ENCODE measurements around the gene BRCC3.

- TF ChIP-seq YY1 (IDR thresholded peaks at IDR 0.05; ENCODE audit: extremely low read depth, insufficient replicate concordance, low read depth, low read length) (peak; percentile 84), POLR2A (IDR thresholded peaks at IDR 0.05; ENCODE audit: borderline replicate concordance, extremely low read depth, insufficient read depth, insufficient read length) (peak; percentile 58), ZBTB33 (IDR thresholded peaks at IDR 0.05; ENCODE audit: extremely low read depth, insufficient replicate concordance, low read length) (peak; percentile 90), SIN3A (IDR thresholded peaks at IDR 0.05; ENCODE audit: low read depth) (peak; percentile 43), CBX3 (IDR thresholded peaks at IDR 0.05; ENCODE audit: low read depth) (no peak), POLR2AphosphoS5 (IDR thresholded peaks at IDR 0.05; ENCODE audit: low read depth, low read length) (peak; percentile 81), EZH2 (IDR thresholded peaks at IDR 0.05) (no peak), REST (IDR thresholded peaks at IDR 0.05; ENCODE audit: low read depth) (no peak), MAX (IDR thresholded peaks at IDR 0.05) (peak; percentile 91)
- TF ChIP-seq, protein P1, sequence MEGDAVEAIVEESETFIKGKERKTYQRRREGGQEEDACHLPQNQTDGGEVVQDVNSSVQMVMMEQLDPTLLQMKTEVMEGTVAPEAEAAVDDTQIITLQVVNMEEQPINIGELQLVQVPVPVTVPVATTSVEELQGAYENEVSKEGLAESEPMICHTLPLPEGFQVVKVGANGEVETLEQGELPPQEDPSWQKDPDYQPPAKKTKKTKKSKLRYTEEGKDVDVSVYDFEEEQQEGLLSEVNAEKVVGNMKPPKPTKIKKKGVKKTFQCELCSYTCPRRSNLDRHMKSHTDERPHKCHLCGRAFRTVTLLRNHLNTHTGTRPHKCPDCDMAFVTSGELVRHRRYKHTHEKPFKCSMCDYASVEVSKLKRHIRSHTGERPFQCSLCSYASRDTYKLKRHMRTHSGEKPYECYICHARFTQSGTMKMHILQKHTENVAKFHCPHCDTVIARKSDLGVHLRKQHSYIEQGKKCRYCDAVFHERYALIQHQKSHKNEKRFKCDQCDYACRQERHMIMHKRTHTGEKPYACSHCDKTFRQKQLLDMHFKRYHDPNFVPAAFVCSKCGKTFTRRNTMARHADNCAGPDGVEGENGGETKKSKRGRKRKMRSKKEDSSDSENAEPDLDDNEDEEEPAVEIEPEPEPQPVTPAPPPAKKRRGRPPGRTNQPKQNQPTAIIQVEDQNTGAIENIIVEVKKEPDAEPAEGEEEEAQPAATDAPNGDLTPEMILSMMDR (IDR thresholded peaks at IDR 0.05 in 2 of 3, conservative IDR thresholded peaks at IDR 0.05 in 1 of 3; ENCODE audit: borderline replicate concordance in 1 of 3, insufficient read depth in 1 of 3, low read depth in 2 of 3, low read length in 2 of 3): no peak
- TF ChIP-seq, protein P2, sequence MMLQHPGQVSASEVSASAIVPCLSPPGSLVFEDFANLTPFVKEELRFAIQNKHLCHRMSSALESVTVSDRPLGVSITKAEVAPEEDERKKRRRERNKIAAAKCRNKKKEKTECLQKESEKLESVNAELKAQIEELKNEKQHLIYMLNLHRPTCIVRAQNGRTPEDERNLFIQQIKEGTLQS (IDR thresholded peaks at IDR 0.05): no peak
These were observed 44.4 kb upstream of the BRCC3 start, which contains the start of gene FUNDC2 for GRCh38 chrX:155026727-155027508.
